EL (cell line): ENCODE results near the gene EXOC4.

Experiments
- DNase-seq: peaks from one replicate; pipeline ENCODE4 v3.0.0-alpha.2; 2016

Gene EXOC4

GRCh38 chr7:134108802-134109201, 855.9 kb downstream of the EXOC4 start:
- DNase-seq = no peak

GRCh38 chr7:134113655-134114054, 860.8 kb downstream of the EXOC4 start:
- no peak for DNase-seq

- DNase-seq = no peak
Measured at GRCh38 chr7:134114992-134115391, 862.1 kb downstream of the EXOC4 start.
